ENCODE results near the gene SLC10A6. TPM values are rescaled to one million over a fixed set of nuclear protein-coding genes. Genes with fewer than 3 reads are reported as not detected.

The SLC10A6 gene
- total and polyA plus RNA-seq, 2 experiments from 2014 or later: not detected

DNA sequence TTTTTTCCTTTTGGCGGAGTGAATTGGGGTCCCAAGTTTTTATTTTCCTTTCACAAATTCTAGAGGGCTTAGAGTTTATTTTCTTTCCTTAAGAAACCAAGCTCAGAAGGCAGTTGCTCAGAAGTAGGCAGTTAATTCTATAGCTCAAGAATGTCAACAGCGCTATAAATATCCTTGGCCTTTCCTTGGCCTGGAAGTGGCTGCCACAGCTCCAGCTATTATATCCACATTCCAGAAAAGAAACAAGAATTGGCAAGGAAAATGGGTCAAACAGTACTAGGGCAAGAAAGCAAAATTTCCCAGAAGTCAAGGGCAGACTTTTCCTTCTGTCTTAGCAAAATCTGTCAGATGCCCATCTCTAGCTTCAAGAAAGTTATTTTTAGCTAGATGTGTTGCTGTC is 31.0 kb downstream of the SLC10A6 start:
- no peak overlapping the region for H3K27ac ChIP-seq
- TF ChIP-seq, protein P1, sequence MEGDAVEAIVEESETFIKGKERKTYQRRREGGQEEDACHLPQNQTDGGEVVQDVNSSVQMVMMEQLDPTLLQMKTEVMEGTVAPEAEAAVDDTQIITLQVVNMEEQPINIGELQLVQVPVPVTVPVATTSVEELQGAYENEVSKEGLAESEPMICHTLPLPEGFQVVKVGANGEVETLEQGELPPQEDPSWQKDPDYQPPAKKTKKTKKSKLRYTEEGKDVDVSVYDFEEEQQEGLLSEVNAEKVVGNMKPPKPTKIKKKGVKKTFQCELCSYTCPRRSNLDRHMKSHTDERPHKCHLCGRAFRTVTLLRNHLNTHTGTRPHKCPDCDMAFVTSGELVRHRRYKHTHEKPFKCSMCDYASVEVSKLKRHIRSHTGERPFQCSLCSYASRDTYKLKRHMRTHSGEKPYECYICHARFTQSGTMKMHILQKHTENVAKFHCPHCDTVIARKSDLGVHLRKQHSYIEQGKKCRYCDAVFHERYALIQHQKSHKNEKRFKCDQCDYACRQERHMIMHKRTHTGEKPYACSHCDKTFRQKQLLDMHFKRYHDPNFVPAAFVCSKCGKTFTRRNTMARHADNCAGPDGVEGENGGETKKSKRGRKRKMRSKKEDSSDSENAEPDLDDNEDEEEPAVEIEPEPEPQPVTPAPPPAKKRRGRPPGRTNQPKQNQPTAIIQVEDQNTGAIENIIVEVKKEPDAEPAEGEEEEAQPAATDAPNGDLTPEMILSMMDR (IDR thresholded peaks at IDR 0.05; ENCODE audit: low read depth, low read length): no peak
- no peaks in the 10 kb centered on the region for H3K4me1 ChIP-seq (ENCODE audit: low read depth)
- H3K4me3 ChIP-seq: no peak overlapping the region
- DNase-seq (ENCODE audit: low read depth in 1 of 2, low spot score in 1 of 2): peak in 1 of 2 donors; percentile 34
- H3K9me3 ChIP-seq (ENCODE audit: low read depth): no peaks in the 10 kb centered on the region
- H3K36me3 ChIP-seq: peaks cover 13% of the 10 kb centered on the region
- H3K27me3 ChIP-seq: no peaks in the 10 kb centered on the region

DNA sequence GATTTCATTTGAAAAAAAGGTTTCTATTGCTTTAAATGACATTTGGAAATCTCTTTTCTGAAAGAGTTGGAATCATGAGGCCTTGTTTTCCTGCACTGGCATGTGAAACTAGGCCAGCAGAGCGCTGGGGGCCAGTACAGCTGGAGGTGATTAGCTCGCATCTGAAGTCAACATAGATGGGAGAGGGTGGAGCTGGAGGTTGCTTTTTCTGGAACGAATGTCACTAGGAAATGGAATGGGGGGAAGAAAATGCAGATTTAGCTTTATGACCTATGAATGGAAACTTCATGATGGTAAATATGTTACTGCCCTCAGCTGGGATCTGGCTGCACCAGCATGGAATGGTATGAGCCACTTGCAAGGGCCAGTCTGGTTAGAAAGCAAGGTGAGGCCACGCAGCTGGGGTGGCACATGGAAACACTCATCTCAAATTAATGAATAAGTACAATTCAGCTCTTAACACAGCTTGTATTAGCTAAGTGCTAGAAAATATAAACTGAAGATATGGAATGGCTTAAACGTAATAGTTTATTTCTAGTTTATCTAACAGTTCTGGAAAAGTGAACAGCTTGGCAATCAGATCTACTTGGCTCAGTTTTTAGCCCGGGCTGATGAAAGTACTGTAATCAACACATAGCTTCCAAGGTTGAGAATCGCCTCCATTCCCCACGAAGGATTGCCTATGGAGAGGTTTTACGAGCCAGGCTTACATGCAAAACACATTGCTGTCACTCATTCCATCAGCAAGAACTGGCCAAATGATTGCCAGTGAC is 32.5 kb downstream of the SLC10A6 start:
- Histone ChIP-seq H3K27ac (no peak overlapping the region), H3K9me3 (ENCODE audit: low read depth) (no peaks in the 10 kb centered on the region), H3K4me3 (no peak overlapping the region), H3K4me1 (ENCODE audit: low read depth) (no peaks in the 10 kb centered on the region), H3K27me3 (no peaks in the 10 kb centered on the region), H3K36me3 (peaks cover 13% of the 10 kb centered on the region)
- TF ChIP-seq, protein P1 (IDR thresholded peaks at IDR 0.05; ENCODE audit: low read depth, low read length): no peak
- DNase-seq (ENCODE audit: low read depth in 1 of 2, low spot score in 1 of 2): peak in 1 of 2 donors; percentile 34

DNA sequence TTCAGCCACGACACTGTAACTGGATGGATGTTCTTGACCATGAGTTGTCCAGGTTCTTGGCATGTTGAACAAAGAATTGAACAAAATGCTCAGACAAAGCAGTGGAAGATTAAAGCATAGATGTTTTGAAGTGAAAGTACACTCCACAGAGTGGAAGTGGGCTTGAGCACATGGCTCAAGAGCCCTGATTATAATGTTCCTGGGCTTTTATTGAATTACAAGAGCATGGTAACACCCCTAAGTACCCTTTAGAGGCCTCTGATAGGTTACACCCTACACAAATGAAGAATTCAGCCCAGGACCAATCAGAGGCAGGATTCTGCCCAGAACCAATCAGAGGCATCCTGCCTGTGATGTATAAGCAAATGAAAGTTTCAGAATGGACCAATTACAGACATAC is 33.5 kb downstream of the SLC10A6 start:
- DNase-seq (ENCODE audit: low read depth in 1 of 2, low spot score in 1 of 2): no peak
- Histone ChIP-seq H3K4me3 (no peak overlapping the region), H3K27ac (no peak overlapping the region), H3K27me3 (no peaks in the 10 kb centered on the region), H3K36me3 (peaks cover 23% of the 10 kb centered on the region), H3K4me1 (ENCODE audit: low read depth) (no peaks in the 10 kb centered on the region), H3K9me3 (ENCODE audit: low read depth) (no peaks in the 10 kb centered on the region)
- TF ChIP-seq, protein P1 (IDR thresholded peaks at IDR 0.05; ENCODE audit: low read depth, low read length): no peak

DNA sequence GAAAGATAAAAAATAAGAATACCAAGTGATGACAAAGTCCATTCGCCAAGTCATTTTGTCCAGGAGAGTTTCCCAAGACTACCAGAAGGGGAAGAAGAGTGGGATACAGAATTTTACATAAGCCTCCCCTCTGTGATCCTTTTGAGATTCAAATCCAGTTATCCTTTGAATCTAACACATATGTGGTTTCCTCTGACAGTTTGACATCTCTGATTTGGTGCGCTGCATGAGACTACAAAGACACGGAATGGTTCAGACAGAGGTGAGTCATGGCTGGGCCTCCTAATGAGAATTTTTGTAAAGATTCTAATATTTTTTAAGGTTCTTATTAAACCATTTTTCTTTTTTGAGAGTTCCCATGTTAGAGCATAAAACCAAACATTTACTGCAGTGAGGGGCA is 38.3 kb downstream of the SLC10A6 start:
- no peaks in the 10 kb centered on the region for H3K9me3 ChIP-seq (ENCODE audit: low read depth)
- TF ChIP-seq, protein P1 (IDR thresholded peaks at IDR 0.05; ENCODE audit: low read depth, low read length): no peak
- no peak overlapping the region for H3K4me3 ChIP-seq
- H3K27ac ChIP-seq: no peak overlapping the region
- no peaks in the 10 kb centered on the region for H3K4me1 ChIP-seq (ENCODE audit: low read depth)
- peaks cover 48% of the 10 kb centered on the region for H3K36me3 ChIP-seq
- no peak for DNase-seq (ENCODE audit: low read depth in 1 of 2, low spot score in 1 of 2)
- H3K27me3 ChIP-seq: no peaks in the 10 kb centered on the region

DNA sequence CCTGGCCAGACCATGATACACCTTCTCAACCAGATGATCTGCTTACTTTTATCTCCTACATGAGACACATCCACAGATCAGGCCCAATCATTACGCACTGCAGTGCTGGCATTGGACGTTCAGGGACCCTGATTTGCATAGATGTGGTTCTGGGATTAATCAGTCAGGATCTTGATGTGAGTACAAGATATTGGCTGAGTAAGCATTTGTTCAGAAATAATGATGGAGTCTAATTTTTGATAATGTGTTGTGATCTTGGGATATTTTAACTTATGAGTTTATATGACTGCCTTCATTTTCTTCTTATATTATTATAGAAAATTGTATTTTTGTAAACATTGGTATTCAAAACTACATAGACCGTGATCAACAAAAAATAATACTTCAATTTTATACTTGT is 39.4 kb downstream of the SLC10A6 start:
- H3K27ac ChIP-seq: no peak overlapping the region
- TF ChIP-seq, protein P1 (IDR thresholded peaks at IDR 0.05; ENCODE audit: low read depth, low read length): no peak
- peaks cover 54% of the 10 kb centered on the region for H3K36me3 ChIP-seq
- H3K27me3 ChIP-seq: no peaks in the 10 kb centered on the region
- H3K4me3 ChIP-seq: no peak overlapping the region
- no peaks in the 10 kb centered on the region for H3K9me3 ChIP-seq (ENCODE audit: low read depth)
- no peak for DNase-seq (ENCODE audit: low read depth in 1 of 2, low spot score in 1 of 2)
- H3K4me1 ChIP-seq (ENCODE audit: low read depth): no peaks in the 10 kb centered on the region
